HG03139 (cell line): ENCODE results near the gene OR2H1.
"Not testable (repeated sequence)": the region's sequence is repeated elsewhere in the genome, so short reads cannot be mapped to it uniquely, and the experiment has no call there.

Experiments used
- ATAC-seq: cut with Tn5 transposase; IDR thresholded peaks from one replicate; pipeline ENCODE4 v1.9.1; 2021; ENCODE audit not compliant: unreplicated experiment

Gene OR2H1

DNA sequence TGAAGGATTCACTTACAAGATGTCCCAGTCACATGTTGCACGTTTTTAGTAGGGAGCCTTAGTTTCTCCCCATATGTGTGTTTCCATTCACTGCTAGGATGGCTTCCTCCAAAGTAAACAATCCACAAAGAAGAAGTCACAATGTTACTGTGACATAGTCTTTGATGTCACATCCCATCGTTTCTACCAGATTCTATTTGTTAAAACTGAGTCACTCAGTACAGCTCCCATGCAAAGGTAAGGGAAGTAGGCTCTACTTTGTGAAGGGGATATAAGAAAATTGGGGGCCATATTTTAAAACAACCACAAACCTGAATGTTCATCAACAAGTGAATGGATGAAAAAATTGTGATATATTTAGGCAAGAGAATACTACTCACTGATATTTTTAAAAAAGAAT is at the start of gene OR2H1, which contains the start of gene OR11A1:
Gene OR2H1 (plus strand): TSS at position 185 of the 400 bp plus-strand sequence. CDS start 4,615 bp downstream, outside the sequence.
Gene OR11A1 (minus strand): TSS at position 101 of the 400 bp plus-strand sequence. CDS start 29,430 bp downstream, outside the sequence.
- ATAC-seq: no peak

DNA sequence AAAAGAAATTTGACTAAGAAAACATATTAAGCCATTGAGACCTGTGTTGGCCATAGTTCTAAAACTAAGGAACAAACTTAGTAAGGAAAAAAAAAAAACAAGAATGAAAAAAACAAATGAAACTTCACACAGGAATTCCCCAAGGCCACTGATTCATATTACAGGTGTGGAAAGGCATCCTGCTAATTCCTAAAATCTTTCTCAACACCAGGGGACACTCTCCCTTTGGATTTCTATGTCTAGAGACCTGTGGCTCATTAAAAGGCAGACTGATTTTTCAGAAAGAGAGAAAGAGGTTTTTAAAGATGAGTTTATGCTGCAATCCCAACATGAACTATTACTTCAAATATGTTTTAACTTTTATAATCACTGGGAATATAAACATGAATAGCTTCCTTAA is 42.4 kb upstream of the OR2H1 start, which contains the start of gene OR12D1:
Gene OR12D1 (plus strand): TSS at position 341 of the 400 bp plus-strand sequence.
- ATAC-seq: no peak

DNA sequence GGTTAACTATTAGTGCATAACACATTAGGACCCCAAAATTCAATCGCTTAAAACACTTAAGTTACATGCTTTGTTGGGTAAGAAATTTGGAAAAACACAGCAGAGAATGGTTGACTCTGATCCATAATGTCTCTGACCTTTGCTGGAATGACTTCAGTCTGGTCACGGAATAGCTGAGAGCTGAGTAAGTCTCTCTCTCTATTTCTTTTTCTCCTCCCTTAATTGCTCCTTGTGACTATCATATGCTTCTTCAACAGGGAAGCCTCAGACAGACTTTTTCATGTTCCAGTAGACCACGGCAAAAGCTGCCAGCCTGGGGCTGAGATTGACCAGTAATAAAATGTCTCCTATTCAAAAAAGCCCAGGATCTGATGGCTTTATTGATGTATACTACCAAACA is 37.4 kb upstream of the OR2H1 start:
- no peak for ATAC-seq

DNA sequence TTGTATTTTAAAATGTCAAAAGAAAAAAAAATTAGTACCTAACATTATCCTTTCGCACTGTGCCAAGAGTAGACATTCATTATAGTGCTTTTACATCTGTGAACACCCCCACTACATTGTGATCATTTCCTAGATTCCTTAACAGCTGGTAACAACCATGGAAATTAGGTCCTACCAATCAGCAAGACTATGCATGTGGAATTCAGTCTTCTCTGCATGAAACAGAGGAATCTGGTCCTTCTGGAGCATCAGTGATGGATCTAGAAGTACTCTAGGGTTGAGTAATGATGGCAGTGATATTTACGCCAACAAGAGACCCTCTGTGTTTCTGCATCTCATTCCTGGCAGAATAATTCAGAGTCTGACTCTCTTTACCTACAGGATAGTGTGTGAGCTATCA is 32.8 kb upstream of the OR2H1 start:
- ATAC-seq: no peak

DNA sequence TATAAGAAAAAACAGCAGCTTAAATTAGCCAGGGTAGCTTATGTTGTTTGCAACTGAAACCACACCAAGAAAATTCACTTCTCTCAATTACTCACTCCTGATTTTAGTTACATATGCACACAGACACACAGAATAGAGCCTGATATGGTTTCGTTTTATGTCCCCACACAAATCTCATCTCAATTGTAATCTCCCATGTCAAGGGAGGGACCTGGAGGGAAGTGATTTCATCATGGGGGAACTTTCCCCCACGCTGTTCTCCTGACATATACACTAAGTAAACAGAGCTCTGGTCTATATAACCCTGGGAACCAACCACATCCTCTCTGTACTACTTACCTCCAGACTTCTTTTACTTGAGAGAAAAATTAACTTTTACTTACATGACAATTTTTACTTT is 32.4 kb upstream of the OR2H1 start:
- no peak for ATAC-seq

DNA sequence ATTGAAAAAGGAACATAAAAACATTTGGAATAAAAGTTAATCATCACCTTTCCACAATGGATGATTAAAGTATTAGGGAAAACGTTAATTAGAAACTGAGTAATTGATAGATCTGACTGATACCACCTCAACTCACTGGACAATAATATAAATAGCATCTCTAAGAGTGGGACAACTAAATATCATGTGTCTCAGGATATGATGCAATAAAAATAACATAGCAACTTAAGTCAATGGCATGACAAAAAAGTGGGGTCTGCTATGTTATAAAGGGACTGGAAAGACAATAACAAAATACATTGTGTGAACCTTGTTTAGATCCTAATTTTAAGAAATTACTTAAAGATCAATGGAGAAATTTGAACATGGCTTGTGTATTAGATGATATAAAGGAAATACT is 31.9 kb upstream of the OR2H1 start:
- ATAC-seq: no peak

DNA sequence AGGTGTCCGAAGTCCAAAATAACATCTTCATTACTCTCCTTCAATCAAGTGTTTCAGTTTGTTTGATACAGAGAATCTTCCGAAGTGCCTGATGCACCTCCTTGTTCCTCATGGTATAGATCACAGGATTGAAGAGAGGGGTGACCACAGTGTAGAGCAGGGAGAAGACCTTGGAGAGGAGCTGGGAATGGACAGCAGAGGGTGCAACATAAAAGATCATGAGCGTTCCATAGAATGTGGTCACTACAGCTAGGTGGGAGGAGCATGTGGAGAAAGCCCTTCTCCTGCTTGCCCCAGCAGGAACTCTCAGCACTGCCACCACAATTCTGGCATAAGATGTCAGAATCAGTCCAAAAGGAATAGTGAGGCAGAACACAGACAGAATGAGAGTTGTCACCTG is 30.3 kb upstream of the OR2H1 start:
- no peak for ATAC-seq

DNA sequence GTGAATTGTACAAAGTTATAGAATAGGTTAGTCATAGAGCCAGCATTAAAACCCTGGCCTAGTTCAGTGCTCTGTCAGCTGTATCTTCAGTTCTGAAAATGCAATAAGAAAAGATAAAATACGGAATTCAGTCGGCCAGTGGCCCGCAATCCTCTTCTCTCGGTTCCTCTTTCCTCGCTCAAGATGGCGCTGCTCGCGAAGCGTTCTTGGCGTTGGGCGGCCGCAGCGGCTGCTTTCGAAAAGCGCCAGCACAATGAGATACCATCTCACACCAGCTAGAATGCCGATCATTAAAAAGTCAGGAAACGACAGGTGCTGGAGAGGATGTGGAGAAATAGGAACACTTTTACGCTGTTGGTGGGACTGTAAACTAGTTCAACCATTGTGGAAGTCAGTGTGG is 20.2 kb upstream of the OR2H1 start:
- ATAC-seq: not testable (repeated sequence)

DNA sequence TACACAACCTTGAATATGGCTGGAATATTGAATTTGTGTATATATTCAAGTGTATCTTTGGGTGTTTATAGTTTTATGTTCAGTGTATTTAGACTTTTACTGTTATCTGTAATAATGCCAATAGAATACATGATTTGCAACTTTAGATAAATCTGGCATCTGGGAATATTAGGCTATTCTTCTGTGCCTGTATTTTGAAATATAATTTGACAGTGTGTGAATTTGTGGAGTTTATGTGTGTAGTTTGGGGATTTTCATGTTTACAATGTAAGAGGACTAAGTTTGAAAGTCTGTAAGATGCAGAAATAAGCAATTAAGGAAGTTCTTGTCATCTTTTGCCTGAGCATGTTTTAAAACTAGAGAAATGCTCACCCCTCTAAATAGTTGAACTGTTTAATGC is 17.9 kb upstream of the OR2H1 start, which contains the start of gene OR10C1:
Gene OR10C1 (plus strand): TSS at position 301 of the 400 bp plus-strand sequence. CDS start 710 bp downstream, outside the sequence.
- no peak for ATAC-seq

DNA sequence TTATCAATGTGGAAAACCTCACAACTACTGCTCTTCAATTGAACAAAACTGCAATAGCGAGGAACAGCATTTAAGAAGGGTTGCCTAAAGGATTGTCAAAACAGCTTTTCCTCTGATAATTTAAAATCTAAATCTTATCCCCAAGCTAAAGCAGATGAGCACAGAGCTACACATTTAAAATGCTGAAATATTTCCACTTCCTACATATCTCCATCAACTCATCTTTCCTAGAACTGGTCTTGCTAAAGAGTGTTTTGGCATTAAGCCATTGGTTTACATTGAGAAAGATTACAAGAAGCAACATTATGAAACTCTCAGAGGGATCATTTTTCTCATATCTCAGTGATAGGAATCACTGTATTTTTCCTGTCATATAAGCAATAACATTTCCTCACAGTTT is 14.2 kb upstream of the OR2H1 start:
- ATAC-seq: no peak

DNA sequence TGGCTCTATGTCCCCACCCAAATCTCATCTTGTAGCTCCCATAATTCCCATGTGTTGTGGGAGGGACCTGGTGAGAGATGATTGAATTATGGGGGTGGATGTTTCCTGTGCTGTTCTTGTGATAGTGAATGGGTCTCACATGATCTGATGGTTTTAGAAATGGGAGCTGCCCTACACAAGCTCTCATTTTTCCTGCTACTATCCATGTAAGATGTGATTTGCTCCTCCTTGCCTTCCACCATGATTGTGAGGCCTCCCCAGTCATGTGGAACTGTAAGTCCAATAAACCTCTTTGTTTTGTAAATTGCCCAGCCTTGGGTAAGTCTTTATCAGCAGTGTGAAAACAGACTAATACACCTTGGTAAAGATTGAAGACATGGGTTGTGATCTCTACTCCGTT is 12.9 kb upstream of the OR2H1 start:
- not testable (repeated sequence) for ATAC-seq

DNA sequence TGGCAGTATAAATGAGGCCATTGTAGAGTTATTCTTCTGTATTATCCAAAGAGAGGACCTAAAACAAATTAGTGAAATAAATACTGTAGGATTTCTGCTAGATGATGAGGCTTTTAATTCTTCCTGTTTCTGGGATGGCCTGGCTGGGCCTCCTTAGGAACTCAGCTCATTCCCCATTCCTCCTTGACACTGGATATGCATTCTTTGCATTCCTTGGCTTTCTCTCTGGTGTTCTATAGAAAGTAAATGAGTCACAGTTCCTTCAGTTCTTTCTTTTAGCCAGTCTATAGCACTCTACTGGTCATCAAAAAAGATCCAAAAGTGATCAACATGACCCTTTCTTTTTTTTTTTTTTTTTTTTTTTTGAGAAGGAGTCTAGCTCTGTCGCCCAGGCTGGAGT is 9.3 kb upstream of the OR2H1 start:
- ATAC-seq: no peak

DNA sequence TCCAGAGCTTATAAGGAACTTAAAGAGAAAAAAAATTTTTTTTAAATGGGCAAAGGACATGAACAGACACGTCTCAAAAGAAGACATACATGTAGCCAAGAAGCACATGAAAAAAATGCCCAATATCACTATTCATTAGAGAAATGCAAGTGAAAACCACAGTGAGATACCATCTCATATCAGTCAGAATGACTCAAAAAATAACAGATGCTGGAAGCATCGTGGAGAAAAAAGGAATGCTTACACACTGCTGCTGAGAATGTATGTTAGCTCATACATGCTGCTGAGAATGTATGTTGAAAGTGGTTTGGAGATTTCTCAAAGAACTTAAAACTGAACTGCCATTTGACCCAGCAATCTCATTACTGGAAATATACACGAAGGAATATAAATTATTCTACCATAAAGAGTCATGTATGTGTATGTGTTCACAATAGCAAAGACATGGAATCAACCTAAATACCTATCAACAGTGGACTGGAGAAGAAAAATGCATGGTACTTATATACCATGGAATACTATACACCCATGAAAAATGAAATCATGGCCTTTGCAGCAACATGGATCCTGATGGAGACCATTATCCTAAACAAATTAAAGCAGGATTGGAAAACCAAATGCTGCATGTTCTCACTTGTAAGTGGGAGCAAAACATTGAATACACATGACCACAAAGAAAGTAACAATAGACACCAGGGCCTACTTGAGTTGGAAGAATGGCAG is 5.3 kb upstream of the OR2H1 start:
- ATAC-seq: no peak

DNA sequence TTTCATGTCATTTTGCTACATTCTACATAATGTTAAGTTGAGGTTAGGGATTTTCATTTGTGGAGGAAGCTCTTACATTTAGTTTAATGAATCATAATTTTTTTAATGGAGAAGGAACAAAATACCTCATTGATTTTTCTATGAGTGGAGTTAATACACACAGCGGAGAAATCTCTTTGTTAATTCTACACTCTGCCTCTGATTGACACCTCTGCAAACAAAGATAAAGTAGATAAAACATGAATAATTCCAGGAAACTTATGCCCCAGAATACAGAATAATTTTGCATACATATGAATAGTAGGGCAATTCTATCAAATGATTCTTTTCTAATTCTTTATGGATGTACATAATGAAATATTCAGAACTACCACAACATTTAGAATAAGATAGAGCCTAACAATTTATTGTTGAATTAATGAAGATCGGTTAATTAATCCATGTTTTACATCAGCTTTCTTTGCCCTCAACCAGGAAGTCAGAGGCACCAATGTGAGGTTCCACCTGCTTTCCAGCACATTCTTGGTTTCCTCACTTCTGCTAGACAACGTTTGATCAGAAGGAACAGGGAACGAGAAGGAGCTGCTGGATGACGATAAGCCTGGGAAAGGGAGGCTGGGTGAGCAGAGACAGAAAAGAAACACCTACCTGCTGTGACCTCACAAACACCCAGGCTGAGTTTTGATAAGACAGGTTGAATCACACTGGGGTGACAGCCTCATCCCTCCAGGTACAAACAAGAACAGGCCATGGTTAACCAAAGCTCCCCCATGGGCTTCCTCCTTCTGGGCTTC is 4.3 kb downstream of the OR2H1 start:
- no peak for ATAC-seq

DNA sequence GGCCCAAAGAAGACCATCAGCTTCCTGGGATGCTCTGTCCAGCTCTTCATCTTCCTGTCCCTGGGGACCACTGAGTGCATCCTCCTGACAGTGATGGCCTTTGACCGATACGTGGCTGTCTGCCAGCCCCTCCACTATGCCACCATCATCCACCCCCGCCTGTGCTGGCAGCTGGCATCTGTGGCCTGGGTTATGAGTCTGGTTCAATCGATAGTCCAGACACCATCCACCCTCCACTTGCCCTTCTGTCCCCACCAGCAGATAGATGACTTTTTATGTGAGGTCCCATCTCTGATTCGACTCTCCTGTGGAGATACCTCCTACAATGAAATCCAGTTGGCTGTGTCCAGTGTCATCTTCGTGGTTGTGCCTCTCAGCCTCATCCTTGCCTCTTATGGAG is 5.1 kb downstream of the OR2H1 start:
- ATAC-seq: no peak

DNA sequence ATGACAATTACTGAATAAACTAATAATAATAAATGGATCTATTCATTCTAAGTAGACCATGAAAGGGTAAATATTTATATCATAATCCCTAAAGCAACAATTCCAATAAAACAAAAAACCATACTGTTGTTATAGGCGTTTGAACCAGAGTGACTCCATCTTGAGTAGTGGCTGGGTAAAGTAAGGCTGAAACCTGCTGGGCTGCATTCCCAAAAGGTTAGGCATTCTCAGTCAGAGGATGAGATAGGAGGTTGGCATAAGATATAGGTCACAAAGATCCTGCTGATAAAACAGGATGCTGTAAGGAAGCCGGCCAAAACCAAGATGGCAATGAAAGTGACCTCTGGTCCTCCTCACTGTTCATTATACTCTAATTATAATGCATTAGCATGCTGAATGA is 8.3 kb downstream of the OR2H1 start:
- no peak for ATAC-seq

DNA sequence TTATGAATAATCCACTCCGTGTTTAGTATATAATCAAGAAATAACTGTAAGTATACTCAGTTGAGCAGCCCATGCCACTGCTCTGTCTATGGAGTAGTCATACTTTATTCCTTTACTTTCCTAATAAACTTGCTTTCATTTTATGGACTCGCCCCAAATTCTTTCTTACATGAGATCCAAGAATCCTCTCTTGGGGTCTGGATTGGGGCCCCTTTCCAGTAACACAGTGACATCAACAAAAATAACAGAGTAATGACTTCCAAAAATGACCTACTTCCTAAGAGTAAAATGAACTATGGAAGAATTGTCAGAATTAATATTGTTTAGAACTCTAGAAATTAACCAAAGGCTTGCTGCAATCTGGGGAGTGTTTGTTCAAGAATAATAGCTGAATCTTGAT is 8.8 kb downstream of the OR2H1 start:
- ATAC-seq: no peak

DNA sequence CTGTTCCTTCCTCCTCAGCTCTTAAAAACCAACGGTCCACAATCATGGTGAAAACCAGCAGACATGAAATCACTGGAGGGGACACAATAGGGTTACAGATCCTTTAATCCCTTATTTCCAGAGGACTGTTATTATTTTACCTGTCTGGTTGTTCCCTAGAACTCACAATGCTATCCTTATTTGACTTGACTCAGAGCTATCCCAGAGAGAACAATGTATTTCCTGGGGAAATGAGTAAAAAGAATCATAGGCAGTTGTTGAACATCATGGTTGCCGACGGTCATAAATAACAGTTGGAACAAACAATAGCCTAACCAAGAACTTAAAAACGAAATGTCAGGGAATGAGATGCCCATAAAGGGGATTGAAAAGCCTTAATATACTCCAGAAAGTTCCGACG is 9.3 kb downstream of the OR2H1 start:
- ATAC-seq: no peak

DNA sequence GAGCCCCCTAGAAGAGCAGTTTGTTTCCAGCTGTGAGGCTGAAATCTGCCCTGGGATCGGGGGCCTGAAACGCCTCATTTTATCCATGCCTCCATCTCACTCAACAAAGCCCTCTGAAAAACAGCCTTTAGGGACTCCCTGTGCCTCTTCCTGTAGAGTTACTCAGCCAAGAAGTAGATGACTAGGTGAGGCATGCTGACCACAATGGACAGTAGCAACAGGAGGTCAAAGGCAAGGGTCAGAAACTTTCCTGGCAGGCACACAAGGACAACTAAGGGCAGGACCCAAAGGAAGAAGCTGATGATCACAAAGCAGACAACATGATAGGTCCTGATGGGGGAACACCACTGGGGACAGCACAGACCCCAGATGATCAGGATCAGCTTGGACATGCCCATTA is 18.0 kb downstream of the OR2H1 start:
- ATAC-seq: no peak

DNA sequence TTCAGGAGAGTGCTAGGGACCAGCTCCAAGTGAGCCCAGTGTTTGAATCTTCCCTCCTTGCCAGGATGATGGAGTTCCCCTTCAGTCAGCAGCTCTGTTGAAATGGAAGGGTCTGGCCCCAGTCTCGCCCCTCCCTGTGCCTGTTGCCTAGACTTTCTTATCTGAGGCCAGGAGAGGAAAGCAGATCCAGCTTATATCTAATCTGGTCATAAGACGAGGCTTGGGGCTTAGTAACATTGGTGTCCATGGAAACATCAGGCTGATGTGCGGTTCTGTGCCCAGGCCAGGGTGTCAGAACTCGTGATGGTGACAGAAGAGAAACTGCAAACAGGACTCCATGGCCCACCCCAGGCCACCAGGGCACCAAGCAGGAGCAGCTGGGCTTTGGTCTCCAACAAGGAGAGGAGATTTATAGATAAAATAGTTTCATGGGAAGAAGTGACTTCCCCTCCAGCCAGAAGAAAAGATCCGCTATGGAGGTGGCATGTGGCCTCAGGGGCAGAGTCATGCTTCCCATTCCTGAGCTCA is 21.0 kb downstream of the OR2H1 start:
- no peak for ATAC-seq

DNA sequence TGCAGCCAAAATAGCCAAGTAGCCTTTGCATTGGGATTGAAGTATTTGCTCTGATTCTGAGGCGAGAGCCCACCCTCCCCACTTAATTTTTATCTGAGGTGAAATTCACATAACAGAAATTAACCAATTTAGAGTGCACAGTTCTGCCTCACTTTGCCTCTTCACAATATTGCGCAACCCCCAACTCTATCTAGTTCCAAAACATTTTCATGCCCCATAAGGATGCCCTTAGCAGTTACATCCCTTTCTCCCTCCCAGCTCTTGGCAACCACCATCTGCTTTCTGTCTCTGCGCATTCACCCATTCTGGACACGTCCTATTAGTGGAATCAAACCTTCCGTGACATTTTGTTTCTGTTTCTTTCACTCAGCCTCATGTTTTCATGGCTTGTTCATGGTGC is 21.8 kb downstream of the OR2H1 start:
- no peak for ATAC-seq

DNA sequence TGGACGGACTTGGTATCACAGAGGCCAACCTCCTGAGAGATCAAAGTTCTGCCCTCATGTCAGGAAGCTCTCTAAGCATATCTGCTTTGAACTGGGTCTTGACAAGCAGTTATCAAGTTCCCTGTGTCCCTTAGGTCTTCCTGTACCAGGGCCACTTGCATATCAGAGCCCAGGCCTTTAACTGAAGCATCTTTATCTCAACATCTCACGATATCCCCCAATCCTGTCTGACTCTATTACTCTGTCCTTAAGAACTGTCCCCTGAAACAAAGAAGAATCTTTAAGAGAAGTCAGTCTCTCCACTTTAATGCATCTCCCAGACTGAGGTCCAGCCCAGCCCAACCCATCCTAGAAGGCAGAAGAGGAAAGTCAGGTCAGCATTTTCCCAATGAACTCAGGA is 22.6 kb downstream of the OR2H1 start:
- ATAC-seq: no peak
